Upper lobe of right lung (tissue), 1 donor: Measurements from ENCODE around the gene ZBTB22. TPM values are rescaled to one million over a fixed set of nuclear protein-coding genes. Genes with fewer than 3 reads are reported as not detected.
"Not testable (repeated sequence)": the region's sequence is repeated elsewhere in the genome, so short reads cannot be mapped to it uniquely, and the experiment has no call there.

Experiments used
- ATAC-seq: fragments of 200-7000 bp; cut with Tn5 transposase; one replicate; pipeline ENCODE4 v1.9.1; 2020; ENCODE audit warnings: mild to moderate bottlenecking, moderate library complexity
- DNase-seq: peaks from one replicate; pipeline ENCODE4 v3.0.0-alpha.2; 2020
- H3K27ac ChIP-seq: fragments of 200-600 bp; one replicate; pipeline ENCODE4 v1.8.0; 2022
- H3K27me3 ChIP-seq: fragments of 200-600 bp; one replicate; pipeline ENCODE4 v1.8.0; 2022; ENCODE audit warnings: mild to moderate bottlenecking
- H3K36me3 ChIP-seq: fragments of 200-600 bp; one replicate; pipeline ENCODE4 v1.8.0; 2022
- H3K4me1 ChIP-seq: fragments of 200-600 bp; one replicate; pipeline ENCODE4 v1.8.0; 2022
- H3K4me3 ChIP-seq: fragments of 200-600 bp; one replicate; pipeline ENCODE4 v1.8.0; 2022; ENCODE audit warnings: mild to moderate bottlenecking
- H3K9me3 ChIP-seq: fragments of 200-600 bp; one replicate; pipeline ENCODE4 v1.8.0; 2022
- intact Hi-C: fragments of 100-400 bp; cut with DNase I; formaldehyde crosslinking; loops from one replicate; pipeline ENCODE4 v1.11.0; 2022
- long read RNA-seq: library from polyadenylated mRNA; unstranded; transcript quantifications from one replicate; pipeline ENCODE4 v2.0.0, GENCODE V29; 2021
- total RNA-seq: library from RNA; stranded (reverse); fragmentation: NEBNext Ultra II Directional; extraction: Animal tissue kit (Norgen Biotek cat#: 25700); gene quantifications from one replicate; pipeline ENCODE4 v1.2.1, GENCODE V29; 2021
- TF ChIP-seq, protein P1 (sequence below): fragments of 200-600 bp; IDR thresholded peaks from one replicate; pipeline ENCODE4 v1.8.0; 2022; ENCODE audit warnings: antibody characterized with exemption
- donor health status: DM: no; HTN: yes; CAD: no; lungs with severe emphysema.

ZBTB22 gene, protein sequence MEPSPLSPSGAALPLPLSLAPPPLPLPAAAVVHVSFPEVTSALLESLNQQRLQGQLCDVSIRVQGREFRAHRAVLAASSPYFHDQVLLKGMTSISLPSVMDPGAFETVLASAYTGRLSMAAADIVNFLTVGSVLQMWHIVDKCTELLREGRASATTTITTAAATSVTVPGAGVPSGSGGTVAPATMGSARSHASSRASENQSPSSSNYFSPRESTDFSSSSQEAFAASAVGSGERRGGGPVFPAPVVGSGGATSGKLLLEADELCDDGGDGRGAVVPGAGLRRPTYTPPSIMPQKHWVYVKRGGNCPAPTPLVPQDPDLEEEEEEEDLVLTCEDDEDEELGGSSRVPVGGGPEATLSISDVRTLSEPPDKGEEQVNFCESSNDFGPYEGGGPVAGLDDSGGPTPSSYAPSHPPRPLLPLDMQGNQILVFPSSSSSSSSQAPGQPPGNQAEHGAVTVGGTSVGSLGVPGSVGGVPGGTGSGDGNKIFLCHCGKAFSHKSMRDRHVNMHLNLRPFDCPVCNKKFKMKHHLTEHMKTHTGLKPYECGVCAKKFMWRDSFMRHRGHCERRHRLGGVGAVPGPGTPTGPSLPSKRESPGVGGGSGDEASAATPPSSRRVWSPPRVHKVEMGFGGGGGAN
- 26.2 TPM for total RNA-seq
- long read RNA-seq, transcript ZBTB22-208 (2 exons, 2,651 nt): major isoform, 59 of 81 reads
- long read RNA-seq, partial matches to known transcripts: 0 of 81 reads
- long read RNA-seq, other reads (novel, unspliced or antisense): 22 of 81 reads

DNA sequence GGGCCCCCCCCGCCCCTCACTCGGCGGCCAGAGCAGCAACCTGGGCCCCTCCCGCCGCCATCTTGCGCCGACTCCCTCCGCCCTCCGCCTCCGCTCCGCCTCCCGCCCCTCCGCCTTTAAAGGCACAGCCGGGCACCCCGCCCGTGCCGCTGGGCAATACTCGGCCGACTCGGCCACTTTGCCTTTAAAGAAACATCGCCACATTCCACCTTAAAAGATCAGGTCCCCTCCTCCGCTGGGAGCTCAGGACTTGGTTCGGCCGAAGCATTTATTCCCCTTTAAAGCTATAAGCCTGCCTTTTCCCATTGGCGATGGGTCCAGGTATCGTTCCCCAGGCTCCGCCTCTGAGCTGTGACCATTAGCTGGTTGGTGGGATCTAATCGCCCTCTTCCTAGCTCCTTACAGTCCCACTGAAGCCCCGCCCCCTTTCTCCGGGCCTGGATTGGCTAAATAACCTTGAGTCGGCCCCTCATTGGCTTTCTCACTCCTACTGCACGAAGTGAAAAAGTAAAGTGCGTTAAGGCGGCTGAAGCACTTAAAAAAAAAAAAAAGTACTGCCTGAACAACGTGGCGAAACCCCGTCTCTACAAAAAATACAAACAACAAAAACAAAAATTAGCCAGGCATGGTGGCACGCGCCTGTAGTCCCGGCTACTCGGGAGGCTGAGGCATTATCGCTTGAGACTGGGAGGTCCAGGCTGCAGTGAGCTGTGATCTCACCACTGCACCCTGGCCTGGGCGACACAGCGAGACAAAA is at the start of gene ZBTB22:
ZBTB22 (minus strand) TSS at position 76 of the 757 bp plus-strand sequence. CDS start 828 bp downstream, outside the sequence.
- ATAC-seq: peak; percentile 81
- Histone ChIP-seq H3K27ac (peak within 1 kb of the TSS; percentile 65), H3K4me3 (peak within 1 kb of the TSS; percentile 60), H3K27me3 (no peaks in the 10 kb centered on the region), H3K36me3 (peaks cover 28% of the 10 kb centered on the region), H3K9me3 (no peaks in the 10 kb centered on the region), H3K4me1 (peaks cover 56% of the 10 kb centered on the region)
- DNase-seq: peak; percentile 99
- TF ChIP-seq, protein P1, sequence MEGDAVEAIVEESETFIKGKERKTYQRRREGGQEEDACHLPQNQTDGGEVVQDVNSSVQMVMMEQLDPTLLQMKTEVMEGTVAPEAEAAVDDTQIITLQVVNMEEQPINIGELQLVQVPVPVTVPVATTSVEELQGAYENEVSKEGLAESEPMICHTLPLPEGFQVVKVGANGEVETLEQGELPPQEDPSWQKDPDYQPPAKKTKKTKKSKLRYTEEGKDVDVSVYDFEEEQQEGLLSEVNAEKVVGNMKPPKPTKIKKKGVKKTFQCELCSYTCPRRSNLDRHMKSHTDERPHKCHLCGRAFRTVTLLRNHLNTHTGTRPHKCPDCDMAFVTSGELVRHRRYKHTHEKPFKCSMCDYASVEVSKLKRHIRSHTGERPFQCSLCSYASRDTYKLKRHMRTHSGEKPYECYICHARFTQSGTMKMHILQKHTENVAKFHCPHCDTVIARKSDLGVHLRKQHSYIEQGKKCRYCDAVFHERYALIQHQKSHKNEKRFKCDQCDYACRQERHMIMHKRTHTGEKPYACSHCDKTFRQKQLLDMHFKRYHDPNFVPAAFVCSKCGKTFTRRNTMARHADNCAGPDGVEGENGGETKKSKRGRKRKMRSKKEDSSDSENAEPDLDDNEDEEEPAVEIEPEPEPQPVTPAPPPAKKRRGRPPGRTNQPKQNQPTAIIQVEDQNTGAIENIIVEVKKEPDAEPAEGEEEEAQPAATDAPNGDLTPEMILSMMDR: no peak
- intact Hi-C loops: no loop called here

DNA sequence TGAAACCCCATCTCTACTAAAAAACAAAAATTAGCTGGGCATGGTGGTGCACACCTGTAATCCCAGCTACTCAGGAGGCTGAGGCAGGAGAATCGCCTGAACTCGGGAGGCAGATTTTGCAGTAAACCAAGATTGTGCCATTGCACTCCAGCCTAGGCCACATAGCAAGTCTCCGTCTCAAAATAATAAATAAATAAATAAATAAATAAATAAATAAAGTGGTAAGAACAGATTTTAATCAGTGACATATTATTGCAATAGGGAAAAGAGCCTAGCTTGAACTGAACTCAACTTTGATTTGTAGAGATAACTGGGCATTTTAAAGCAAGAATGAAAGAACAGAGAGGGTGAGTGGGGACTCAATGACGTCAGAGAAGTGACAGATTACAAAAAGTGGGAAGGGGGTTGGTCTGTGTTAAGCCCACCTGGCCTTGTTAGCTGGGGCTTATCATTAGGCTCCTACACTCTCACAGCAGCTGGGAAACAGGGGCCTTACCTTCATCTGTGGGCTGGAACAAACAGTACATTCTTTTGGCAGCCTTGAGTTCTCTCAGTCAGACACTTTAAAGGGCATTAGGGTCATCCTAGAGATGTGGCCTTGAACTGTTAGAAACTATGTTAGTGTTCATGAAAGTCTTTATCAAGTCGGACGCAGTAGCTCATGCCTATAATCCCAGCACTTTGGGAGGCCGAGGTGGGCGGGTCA is 49.6 kb upstream of the ZBTB22 start:
- TF ChIP-seq, protein P1: no peak
- intact Hi-C loops: no loop called here
- Histone ChIP-seq H3K27me3 (no peaks in the 10 kb centered on the region), H3K9me3 (no peaks in the 10 kb centered on the region), H3K4me3 (no peak overlapping the region), H3K4me1 (no peaks in the 10 kb centered on the region), H3K27ac (no peak overlapping the region), H3K36me3 (no peaks in the 10 kb centered on the region)
- DNase-seq (no peak), ATAC-seq (peak; percentile 49)

DNA sequence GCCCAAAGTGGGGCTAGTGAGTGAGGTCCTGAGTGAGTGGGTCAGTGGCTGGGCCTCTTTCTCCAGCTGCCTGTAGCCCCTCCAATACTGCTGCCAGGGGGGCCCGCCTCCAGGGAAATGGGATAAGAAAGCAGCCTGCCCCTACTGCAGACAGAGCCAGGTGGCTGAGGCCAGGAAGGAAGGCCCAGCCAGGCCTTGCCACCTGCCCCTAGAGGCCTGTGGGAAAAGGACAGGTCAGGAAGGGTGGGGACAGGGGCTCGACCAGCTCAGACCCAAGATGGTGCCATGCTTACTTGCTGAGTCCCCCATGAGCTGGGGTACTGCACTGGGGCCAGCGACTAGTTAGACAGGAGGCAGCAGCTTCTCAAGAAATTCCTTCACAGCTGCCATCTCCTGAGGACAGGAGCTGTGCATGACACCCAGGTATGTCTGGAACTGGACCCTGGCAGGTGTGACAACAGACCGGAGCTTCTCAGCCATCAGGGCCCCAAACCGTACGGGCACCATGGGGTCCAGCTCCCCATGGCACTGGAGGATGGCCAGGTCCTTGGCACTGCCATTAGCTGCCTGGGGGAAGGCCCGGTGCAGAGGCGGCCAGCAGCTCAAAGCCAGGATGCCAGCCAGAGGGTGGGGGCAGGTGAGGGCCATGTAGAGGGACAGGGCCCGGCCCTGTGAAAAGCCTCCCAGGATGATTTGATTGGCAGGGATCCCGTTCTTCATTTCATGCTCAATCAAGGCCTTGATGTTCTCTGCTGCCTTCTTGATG is 47.8 kb upstream of the ZBTB22 start:
- DNase-seq, intact Hi-C loops, H3K27me3 ChIP-seq, H3K36me3 ChIP-seq, H3K9me3 ChIP-seq, H3K4me1 ChIP-seq, H3K4me3 ChIP-seq: not testable (repeated sequence)
- H3K27ac ChIP-seq: peak overlapping the region; percentile 24
- ATAC-seq: peak; percentile 42

DNA sequence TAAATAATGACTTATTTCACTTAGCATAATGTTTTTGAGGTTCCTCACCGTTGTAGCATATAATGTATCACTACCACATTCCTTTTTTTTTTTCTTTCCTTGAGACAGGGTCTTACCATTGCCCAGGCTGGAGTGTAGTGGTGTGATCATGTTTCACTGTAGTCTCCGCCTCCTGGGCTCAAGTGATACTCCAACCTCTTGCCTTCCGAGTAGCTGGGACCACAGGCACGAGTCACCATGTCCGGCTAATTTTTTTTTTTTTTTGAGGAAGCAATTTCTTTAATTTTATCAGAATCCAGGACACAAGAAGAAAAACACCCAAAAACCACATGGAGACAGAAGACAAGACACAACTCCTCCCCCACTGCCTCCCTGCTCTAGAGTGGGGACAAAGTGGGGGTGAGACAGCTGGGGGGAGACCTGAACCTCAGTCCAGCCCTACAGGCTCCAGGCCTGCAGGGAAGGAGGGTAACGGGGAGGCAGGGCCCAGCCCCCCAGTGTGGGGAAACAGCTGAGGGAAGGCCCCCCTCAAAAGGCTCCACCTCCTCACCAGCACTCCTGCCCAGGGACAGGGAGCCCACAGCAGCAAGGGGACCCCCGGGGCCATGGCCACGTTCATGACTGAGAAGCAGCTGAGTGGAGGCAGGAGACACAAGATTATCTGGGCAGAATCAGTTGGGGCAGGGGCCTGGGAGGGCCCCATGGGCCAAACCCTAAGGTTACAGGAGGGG is 47.1 kb upstream of the ZBTB22 start:
- intact Hi-C loops, DNase-seq: not testable (repeated sequence)
- peak overlapping the region; percentile 24 for H3K27ac ChIP-seq

DNA sequence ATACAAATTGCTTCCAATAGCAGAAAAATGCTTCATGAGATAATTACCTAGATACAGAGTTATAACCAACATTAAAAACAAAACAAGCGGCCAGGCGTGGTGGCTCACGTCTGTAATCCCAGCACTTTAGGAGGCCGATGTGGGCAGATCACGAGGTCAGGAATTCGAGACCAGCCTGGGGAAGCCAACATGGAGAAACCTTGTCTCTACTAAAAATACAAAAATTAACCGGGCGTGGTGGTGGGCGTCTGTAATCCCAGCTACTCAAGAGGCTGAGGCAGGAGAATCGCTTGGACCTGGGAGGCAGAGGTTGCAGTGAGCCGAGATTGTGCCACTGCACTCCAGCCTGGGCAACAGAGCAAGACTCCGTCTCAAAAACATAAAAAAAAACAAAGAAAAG is 45.9 kb upstream of the ZBTB22 start:
- H3K27me3 ChIP-seq, H3K9me3 ChIP-seq, ATAC-seq, H3K27ac ChIP-seq, intact Hi-C loops, H3K4me1 ChIP-seq, H3K4me3 ChIP-seq, DNase-seq, H3K36me3 ChIP-seq: not testable (repeated sequence)

More for the DNA sequence above, 47.1 kb upstream of the ZBTB22 start:
- not testable (repeated sequence) for H3K27me3 ChIP-seq, H3K4me3 ChIP-seq, H3K4me1 ChIP-seq, H3K9me3 ChIP-seq, H3K36me3 ChIP-seq
- peak; percentile 88 for ATAC-seq

DNA sequence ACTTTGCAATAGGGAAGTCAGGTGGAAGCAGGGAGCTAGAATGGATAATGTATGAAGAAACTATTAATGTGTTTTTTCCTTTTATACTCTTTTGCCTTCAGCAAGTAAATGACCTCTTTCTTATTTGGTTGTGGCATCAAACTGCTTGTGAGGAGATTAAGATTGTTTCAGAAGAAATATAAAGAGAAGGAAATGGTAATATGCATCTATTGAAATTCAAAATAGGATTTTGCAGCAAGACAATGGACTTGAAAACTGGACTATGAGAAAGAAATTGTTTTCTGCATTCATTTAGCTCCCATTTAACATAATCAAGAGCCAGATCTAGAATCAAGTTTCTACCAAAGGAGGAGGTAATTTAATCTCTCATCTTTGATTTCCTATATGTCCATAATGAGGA is 41.8 kb upstream of the ZBTB22 start:
- H3K27me3 ChIP-seq: no peaks in the 10 kb centered on the region
- no peaks in the 10 kb centered on the region for H3K4me1 ChIP-seq
- H3K27ac ChIP-seq: no peak overlapping the region
- H3K36me3 ChIP-seq: no peaks in the 10 kb centered on the region
- ATAC-seq: no peak
- TF ChIP-seq, protein P1: no peak
- intact Hi-C loops: no loop called here
- H3K9me3 ChIP-seq: no peaks in the 10 kb centered on the region
- H3K4me3 ChIP-seq: no peak overlapping the region
- DNase-seq: no peak

DNA sequence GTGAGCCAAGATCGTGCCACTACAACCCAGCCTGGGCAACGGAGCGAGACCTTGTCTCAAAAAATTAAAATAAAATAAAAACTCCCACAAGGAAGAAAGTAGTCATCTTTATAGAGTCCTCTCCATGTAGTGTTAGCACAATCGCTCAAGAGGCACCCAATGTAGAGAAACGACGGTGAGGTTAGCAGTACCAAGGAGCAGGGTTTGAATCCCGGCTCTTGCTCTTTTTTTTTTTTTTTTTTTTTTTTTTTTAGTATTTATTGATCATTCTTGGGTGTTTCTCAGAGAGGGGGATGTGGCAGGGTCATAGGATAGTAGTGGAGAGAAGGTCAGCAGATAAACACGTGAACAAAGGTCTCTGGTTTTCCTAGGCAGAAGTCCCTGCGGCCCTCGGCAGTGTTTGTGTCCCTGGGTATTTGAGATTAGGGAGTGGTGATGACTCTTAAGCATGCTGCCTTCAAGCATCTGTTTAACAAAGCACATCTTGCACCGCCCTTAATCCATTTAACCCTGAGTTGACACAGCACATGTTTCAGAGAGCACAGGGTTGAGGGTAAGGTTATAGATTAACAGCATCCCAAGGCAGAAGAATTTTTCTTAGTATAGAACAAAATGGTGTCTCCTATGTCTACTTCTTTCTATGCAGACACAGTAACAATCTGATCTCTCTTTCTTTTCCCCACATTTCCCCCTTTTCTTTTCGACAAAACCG is 39.8 kb upstream of the ZBTB22 start:
- H3K27ac ChIP-seq: not testable (repeated sequence)

More for the DNA sequence above, 39.8 kb upstream of the ZBTB22 start:
- H3K27me3 ChIP-seq, H3K36me3 ChIP-seq, DNase-seq, intact Hi-C loops, H3K4me3 ChIP-seq, H3K4me1 ChIP-seq, ATAC-seq, H3K9me3 ChIP-seq: not testable (repeated sequence)
